AG10803 (cell line): ENCODE results near the gene PRKCE.

Experiments used
- DNase-seq: peaks from one replicate; pipeline ENCODE4 v3.0.0; 2010; ENCODE audit warnings: low read depth
- H3K4me3 ChIP-seq: 2 replicates; pipeline ENCODE4 v1.5.1; 2011; ENCODE audit warnings: mild to moderate bottlenecking, low read length, control low read depth
- TF ChIP-seq, protein P1 (sequence below): conservative IDR thresholded peaks from 2 replicates; pipeline ENCODE4 v1.5.1; 2011; ENCODE audit warnings: mild to moderate bottlenecking, low read length, control low read depth, inconsistent platforms

The PRKCE gene

GRCh38 chr2:45938649-45939511 lies 287.4 kb downstream of the PRKCE start:
- peak; percentile 96 for DNase-seq
- peak overlapping the region; percentile 28 for H3K4me3 ChIP-seq
- TF ChIP-seq, protein P1, sequence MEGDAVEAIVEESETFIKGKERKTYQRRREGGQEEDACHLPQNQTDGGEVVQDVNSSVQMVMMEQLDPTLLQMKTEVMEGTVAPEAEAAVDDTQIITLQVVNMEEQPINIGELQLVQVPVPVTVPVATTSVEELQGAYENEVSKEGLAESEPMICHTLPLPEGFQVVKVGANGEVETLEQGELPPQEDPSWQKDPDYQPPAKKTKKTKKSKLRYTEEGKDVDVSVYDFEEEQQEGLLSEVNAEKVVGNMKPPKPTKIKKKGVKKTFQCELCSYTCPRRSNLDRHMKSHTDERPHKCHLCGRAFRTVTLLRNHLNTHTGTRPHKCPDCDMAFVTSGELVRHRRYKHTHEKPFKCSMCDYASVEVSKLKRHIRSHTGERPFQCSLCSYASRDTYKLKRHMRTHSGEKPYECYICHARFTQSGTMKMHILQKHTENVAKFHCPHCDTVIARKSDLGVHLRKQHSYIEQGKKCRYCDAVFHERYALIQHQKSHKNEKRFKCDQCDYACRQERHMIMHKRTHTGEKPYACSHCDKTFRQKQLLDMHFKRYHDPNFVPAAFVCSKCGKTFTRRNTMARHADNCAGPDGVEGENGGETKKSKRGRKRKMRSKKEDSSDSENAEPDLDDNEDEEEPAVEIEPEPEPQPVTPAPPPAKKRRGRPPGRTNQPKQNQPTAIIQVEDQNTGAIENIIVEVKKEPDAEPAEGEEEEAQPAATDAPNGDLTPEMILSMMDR: no peak

DNA sequence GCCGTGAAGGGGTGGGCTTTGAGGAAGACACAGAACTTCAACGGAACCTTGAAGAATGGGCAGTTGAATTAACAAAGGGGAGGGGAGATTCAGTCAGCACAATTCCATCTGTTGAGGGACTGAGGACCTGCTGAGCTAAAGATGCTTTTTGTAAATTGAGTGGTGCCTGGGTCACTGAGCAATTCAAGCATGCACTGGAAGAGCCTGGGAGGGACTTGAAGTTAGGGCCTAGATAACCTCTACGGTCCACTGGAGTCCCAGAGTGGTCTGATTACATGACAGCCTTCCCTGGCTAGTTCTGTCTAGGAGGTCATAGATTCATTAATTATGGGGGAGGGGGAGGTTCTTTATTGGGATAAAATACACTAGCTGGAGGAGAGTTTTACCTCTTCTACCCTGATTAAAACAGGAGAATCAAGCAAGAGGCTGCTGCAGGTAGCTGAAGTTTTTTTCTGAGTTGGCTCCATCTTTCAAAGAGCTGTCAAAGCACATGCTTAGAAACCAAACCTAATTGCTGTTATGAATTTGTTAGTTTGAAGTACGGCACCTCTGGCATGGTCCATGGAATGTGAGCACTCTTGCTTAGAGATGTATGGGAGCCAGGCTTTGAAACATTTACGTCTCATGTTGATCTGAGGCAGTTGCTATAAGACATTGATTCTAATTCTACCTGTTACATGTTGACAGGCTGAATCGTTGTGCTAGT lies 290.2 kb downstream of the PRKCE start:
- no peak for DNase-seq
- TF ChIP-seq, protein P1: no peak
- H3K4me3 ChIP-seq: no peak overlapping the region

- no peak overlapping the region for H3K4me3 ChIP-seq
- TF ChIP-seq, protein P1: no peak
- DNase-seq: peak; percentile 22
These were observed 290.8 kb downstream of the PRKCE start for GRCh38 chr2:45942237-45942738.

- DNase-seq: peak; percentile 20
- TF ChIP-seq, protein P1: peak; percentile 22; the same call in 1 of the 2 replicates
- H3K4me3 ChIP-seq: no peak overlapping the region
These were observed 292.0 kb downstream of the PRKCE start for GRCh38 chr2:45943219-45944044.

- no peak overlapping the region for H3K4me3 ChIP-seq
- TF ChIP-seq, protein P1: no peak
- DNase-seq: peak; percentile 65
These were observed 292.6 kb downstream of the PRKCE start for GRCh38 chr2:45944074-45944473.

DNA sequence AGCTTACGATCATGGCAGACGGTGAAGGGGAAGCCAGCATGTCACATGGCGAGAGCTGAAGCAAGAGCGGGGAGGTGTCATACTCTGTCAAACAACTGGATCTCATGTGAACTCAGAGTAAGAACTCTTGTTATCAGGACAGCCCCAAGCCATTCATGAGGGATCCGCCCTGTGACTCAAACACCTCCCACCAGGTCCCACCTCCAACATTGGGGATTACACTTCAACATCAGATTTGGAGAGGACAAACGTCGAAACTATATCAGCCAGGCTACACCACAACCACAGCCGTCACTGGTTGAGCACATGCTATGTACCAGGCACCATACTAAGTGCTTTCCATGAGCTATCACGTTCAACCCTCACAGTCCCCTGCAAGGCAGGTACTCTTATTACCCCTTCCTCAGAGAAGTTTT lies 293.8 kb downstream of the PRKCE start:
- TF ChIP-seq, protein P1: no peak
- no peak overlapping the region for H3K4me3 ChIP-seq
- DNase-seq: no peak
